ENCODE results near the gene IQSEC1. TPM values are rescaled to one million over a fixed set of nuclear protein-coding genes. Genes with fewer than 3 reads are reported as not detected.

The IQSEC1 gene
- total and polyA plus RNA-seq, 2 donors = 9.4 to 21.9 TPM

DNA sequence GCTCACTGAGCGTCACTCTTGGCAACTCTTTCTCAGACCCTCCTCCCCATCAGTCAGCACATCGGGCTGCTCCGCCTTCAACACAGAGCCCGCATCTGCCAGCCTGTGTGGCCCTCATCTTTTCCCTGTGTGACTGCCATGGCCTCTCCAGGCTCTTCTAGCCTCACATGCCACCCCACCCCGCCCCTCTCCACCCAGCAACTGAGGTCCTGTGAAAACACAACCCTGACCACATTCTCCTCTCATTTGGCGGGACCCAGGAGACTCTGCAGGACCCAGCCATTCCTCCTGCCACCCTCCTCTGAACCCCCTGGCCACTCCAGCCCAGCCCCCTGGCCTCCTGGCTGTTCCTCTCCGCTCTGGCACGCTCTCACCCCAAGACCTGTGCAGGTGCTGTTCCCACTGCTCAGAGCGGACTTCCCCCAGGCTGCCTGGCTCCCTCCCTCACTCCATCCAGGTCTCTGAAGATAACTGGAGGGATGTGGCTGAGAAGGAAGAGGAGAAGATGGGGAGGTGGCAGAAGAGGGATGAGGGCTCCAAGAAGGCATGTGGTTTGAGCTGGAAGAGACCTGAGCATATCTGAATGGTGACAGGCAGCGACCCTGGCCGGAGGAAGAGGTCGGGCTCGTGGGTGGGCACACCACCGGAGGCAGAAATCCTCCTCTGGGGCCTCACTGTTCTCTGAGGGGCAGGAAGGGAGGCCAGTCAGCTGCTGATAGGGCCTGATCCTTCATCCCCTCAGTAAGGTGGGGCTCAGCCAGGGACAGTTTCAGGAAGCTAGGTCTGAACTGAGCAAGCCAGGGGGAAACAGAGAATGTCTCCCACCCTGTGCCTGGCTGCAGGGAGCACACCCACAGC, 120.7 kb downstream of the IQSEC1 start:
- Histone ChIP-seq H3K36me3 (ENCODE audit: control insufficient read depth in 2 of 2, insufficient read depth in 2 of 2, low read length in 1 of 2) (peaks cover 0 to 2% of the 10 kb centered on the region in 2 donors), H3K9me3 (ENCODE audit: control insufficient read depth in 2 of 2, insufficient read depth in 1 of 2, low read length in 1 of 2) (peaks cover 0 to 4% of the 10 kb centered on the region in 2 donors), H3K27ac (ENCODE audit: low read depth in 1 of 2, low read length in 1 of 2) (no peak overlapping the region), H3K4me1 (ENCODE audit: control insufficient read depth in 2 of 2, insufficient read depth in 2 of 2, low read length in 2 of 2) (peaks cover 12 to 29% of the 10 kb centered on the region in 2 donors), H3K4me3 (ENCODE audit: low read length in 2 of 2) (no peak overlapping the region), H3K27me3 (ENCODE audit: control insufficient read depth in 2 of 2, insufficient read depth in 1 of 2, low read length in 1 of 2) (no peaks in the 10 kb centered on the region)
- WGBS = 95% methylated on average over 14 of the region's 14 CpGs
- DNase-seq (ENCODE audit: low read depth in 6 of 9, low spot score in 9 of 9) = no peak

DNA sequence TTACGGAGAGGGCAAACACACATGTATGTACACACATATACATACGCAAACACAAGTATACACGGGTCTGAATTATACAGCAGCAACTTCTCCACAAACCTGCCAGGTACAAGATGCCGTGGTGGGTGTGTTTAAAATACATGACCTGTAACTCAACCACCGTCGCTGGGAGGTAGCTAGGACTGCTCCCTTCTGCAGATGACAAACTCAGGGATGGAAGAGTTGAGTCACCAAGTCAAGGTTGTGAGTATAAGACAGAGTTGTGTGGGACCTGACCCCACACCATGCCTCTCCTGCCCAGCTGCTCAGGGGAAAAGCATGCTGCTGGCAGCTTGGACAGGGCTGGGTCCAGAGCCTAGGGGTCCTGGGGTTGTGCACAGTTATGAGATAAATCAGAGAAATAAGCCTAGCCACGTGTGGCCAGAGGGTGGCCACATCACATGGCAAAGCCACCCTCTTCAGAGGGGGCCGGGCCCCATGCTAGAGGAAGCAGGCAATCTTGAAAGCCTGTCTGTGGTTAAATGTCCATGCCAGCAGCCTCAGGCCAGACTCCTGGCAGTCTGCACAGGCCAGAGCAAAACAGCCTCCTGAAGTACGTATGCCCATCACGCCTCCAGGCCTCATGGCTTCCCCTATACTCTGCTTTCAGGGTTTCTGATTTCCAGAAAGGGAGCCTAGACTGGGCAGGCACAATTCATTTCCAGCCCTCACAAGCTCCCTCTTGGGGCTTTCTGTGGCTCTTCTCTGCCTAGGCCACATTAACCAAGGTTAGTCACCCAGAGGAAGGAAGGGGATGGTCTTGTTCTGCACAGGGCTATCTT, 124.1 kb downstream of the IQSEC1 start:
- Histone ChIP-seq H3K36me3 (ENCODE audit: control insufficient read depth in 2 of 2, insufficient read depth in 2 of 2, low read length in 1 of 2) (peaks cover 0 to 2% of the 10 kb centered on the region in 2 donors), H3K4me3 (ENCODE audit: low read length in 2 of 2) (no peak overlapping the region), H3K27me3 (ENCODE audit: control insufficient read depth in 2 of 2, insufficient read depth in 1 of 2, low read length in 1 of 2) (no peaks in the 10 kb centered on the region), H3K27ac (ENCODE audit: low read depth in 1 of 2, low read length in 1 of 2) (no peak overlapping the region), H3K4me1 (ENCODE audit: control insufficient read depth in 2 of 2, insufficient read depth in 2 of 2, low read length in 2 of 2) (peaks cover 0 to 14% of the 10 kb centered on the region in 2 donors), H3K9me3 (ENCODE audit: control insufficient read depth in 2 of 2, insufficient read depth in 1 of 2, low read length in 1 of 2) (no peaks in the 10 kb centered on the region)
- 81% methylated on average over 10 of the region's 10 CpGs for WGBS
- DNase-seq (ENCODE audit: low read depth in 6 of 9, low spot score in 9 of 9) = no peak

DNA sequence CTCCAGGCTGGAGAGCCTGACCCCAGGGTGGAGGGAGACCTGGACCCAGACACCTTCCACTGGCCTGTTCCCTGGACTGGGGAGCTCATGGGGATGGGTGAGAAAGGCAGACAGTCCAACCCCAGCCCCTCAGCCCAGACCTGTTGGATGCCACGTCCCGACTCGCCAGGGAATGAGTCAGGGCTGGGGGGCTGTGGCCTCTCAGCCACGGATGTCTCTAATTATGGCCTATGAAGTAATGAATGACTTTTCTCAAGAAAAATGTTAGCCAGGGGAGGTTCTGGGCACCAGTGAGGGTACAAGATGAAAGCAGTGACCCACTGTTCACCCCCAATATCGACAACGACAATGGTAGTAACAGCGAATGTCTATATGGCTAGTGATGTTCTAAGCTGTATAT, 124.9 kb downstream of the IQSEC1 start:
- DNase-seq (ENCODE audit: low read depth in 6 of 9, low spot score in 9 of 9) = no peak
- 93% methylated on average over 7 of the region's 7 CpGs for WGBS
- H3K27ac ChIP-seq (ENCODE audit: low read depth in 1 of 2, low read length in 1 of 2) = no peak overlapping the region
- H3K9me3 ChIP-seq (ENCODE audit: control insufficient read depth in 2 of 2, insufficient read depth in 1 of 2, low read length in 1 of 2) = no peaks in the 10 kb centered on the region
- H3K36me3 ChIP-seq (ENCODE audit: control insufficient read depth in 2 of 2, insufficient read depth in 2 of 2, low read length in 1 of 2) = no peaks in the 10 kb centered on the region
- H3K27me3 ChIP-seq (ENCODE audit: control insufficient read depth in 2 of 2, insufficient read depth in 1 of 2, low read length in 1 of 2) = no peaks in the 10 kb centered on the region
- H3K4me1 ChIP-seq (ENCODE audit: control insufficient read depth in 2 of 2, insufficient read depth in 2 of 2, low read length in 2 of 2) = peaks cover 0 to 14% of the 10 kb centered on the region in 2 donors
- no peak overlapping the region for H3K4me3 ChIP-seq (ENCODE audit: low read length in 2 of 2)

DNA sequence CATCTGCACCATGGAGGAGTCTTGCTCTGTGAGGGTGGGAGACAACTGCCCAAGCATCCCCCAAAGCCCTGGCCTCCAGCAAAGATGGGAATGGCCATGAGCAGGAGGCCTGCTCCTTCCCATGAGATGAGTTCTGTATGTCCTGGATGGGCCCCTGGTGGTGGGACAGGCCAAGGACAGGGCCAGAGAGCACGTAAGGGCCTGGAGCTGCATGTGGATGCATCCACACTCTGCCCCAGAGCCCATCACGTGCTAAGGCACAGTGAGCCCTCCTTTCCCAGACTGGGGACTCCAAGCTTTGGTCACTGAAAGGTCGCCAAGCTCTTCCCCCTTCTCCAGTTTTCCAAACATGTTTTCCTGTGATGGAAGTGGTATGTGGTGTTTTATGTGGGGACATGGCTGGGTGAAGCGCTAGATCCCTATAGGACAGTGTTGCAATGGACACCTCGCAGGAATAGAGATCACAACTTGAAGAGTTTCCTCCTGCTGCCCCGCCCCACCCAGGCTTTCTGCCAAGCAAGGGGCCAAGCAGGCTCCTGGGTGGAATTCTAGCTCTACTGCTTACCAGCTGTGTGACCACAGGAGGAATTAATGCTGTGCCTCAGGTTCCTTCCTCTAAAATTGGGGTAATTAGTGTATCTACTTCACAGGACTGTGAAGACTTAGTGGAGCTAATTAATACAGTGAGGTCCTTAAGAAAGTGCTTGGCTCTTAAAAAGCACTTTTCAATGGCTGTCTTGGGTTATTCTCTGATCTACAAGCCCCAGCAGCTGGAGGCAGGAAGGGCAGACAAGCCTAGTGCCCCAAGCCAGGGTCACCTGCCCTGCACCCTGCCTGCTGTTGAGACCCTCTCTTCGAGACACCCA, 125.5 kb downstream of the IQSEC1 start:
- Histone ChIP-seq H3K4me3 (ENCODE audit: low read length in 2 of 2) (no peak overlapping the region), H3K27me3 (ENCODE audit: control insufficient read depth in 2 of 2, insufficient read depth in 1 of 2, low read length in 1 of 2) (no peaks in the 10 kb centered on the region), H3K4me1 (ENCODE audit: control insufficient read depth in 2 of 2, insufficient read depth in 2 of 2, low read length in 2 of 2) (peaks cover 0 to 14% of the 10 kb centered on the region in 2 donors), H3K36me3 (ENCODE audit: control insufficient read depth in 2 of 2, insufficient read depth in 2 of 2, low read length in 1 of 2) (peaks cover 0 to 4% of the 10 kb centered on the region in 2 donors), H3K27ac (ENCODE audit: low read depth in 1 of 2, low read length in 1 of 2) (no peak overlapping the region), H3K9me3 (ENCODE audit: control insufficient read depth in 2 of 2, insufficient read depth in 1 of 2, low read length in 1 of 2) (no peaks in the 10 kb centered on the region)
- WGBS = 82% methylated on average over 7 of the region's 7 CpGs
- DNase-seq (ENCODE audit: low read depth in 6 of 9, low spot score in 9 of 9) = no peak

DNA sequence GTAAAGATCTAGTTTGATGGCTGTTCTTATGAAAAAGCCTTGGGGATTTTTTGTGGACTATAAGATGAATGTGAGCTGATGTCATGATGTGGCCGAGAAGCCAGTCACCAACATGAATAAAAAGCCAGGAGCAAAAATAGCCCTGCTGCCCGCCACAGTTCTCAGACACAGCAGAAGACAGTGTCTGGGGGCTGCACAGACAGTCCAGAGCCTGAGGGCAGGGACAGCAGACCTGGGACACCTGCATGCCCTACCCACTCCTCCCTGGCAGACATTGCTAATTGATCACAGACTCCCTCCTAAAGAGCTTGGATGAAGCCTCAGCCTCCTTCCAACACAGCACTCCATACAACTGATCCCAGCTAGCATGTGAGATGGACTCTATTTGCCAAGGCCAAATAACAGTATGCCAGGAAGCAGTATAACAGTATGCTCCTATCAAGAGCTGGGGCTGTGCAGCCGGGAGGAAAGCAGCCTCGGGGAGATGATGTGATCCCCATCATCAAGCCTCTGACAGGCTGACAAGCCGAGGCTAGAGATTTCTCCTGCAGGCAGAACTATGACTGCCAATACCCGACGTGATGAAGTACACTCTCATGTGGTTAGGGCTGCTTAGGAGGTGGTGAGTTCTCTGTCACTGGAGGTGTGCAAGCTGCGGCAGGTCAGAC, 126.4 kb downstream of the IQSEC1 start:
- Histone ChIP-seq H3K36me3 (ENCODE audit: control insufficient read depth in 2 of 2, insufficient read depth in 2 of 2, low read length in 1 of 2) (peaks cover 2 to 8% of the 10 kb centered on the region in 2 donors), H3K27me3 (ENCODE audit: control insufficient read depth in 2 of 2, insufficient read depth in 1 of 2, low read length in 1 of 2) (no peaks in the 10 kb centered on the region), H3K4me1 (ENCODE audit: control insufficient read depth in 2 of 2, insufficient read depth in 2 of 2, low read length in 2 of 2) (peaks cover 0 to 14% of the 10 kb centered on the region in 2 donors), H3K9me3 (ENCODE audit: control insufficient read depth in 2 of 2, insufficient read depth in 1 of 2, low read length in 1 of 2) (no peaks in the 10 kb centered on the region), H3K27ac (ENCODE audit: low read depth in 1 of 2, low read length in 1 of 2) (no peak overlapping the region), H3K4me3 (ENCODE audit: low read length in 2 of 2) (no peak overlapping the region)
- WGBS = 95% methylated on average over 8 of the region's 8 CpGs
- DNase-seq (ENCODE audit: low read depth in 6 of 9, low spot score in 9 of 9) = no peak

DNA sequence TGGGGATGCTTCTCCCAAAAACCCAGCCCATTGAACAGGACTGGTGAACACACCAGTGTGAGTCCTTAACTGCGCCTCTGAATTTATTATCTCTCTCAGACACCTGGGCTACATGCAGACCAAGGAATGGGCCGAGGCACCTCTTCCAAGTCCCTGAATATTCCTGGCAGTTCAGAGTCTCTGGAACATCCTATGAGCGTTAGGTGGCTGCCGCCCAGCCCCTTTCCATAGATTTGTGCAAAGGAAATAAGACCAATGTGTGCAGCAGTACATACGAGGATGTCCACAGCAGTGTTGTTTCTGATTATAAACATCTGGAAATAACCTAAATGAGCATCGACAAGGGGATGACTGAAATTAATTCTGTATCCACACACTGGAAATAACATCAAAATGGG, 127.0 kb downstream of the IQSEC1 start:
- Histone ChIP-seq H3K4me1 (ENCODE audit: control insufficient read depth in 2 of 2, insufficient read depth in 2 of 2, low read length in 2 of 2) (peaks cover 0 to 14% of the 10 kb centered on the region in 2 donors), H3K9me3 (ENCODE audit: control insufficient read depth in 2 of 2, insufficient read depth in 1 of 2, low read length in 1 of 2) (no peaks in the 10 kb centered on the region), H3K36me3 (ENCODE audit: control insufficient read depth in 2 of 2, insufficient read depth in 2 of 2, low read length in 1 of 2) (peaks cover 7 to 13% of the 10 kb centered on the region in 2 donors), H3K4me3 (ENCODE audit: low read length in 2 of 2) (no peak overlapping the region), H3K27me3 (ENCODE audit: control insufficient read depth in 2 of 2, insufficient read depth in 1 of 2, low read length in 1 of 2) (no peaks in the 10 kb centered on the region), H3K27ac (ENCODE audit: low read depth in 1 of 2, low read length in 1 of 2) (no peak overlapping the region)
- 96% methylated on average over 6 of the region's 6 CpGs for WGBS
- no peak for DNase-seq (ENCODE audit: low read depth in 6 of 9, low spot score in 9 of 9)

DNA sequence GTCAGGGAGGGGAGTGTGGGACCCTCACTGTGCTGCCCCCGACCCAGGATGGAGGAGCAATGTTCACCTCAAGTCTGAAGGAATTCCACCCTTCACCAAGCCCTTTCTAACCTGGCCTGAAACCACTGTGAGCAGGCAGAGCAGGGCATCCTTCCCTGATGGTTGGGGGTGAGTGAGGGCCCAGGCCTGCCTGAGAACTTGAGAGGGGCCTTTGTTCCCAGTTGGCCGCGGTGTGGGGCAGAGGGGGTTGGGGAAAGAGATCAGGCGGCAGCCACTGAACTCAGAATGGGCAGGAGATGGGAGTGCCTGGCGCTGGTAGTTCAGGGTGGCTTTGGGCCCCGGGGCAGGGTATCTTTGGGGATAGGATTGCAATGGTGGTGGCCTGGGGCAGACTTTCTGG, 128.4 kb downstream of the IQSEC1 start:
- Histone ChIP-seq H3K4me1 (ENCODE audit: control insufficient read depth in 2 of 2, insufficient read depth in 2 of 2, low read length in 2 of 2) (peaks cover 0 to 10% of the 10 kb centered on the region in 2 donors), H3K36me3 (ENCODE audit: control insufficient read depth in 2 of 2, insufficient read depth in 2 of 2, low read length in 1 of 2) (peaks cover 16 to 25% of the 10 kb centered on the region in 2 donors), H3K27me3 (ENCODE audit: control insufficient read depth in 2 of 2, insufficient read depth in 1 of 2, low read length in 1 of 2) (no peaks in the 10 kb centered on the region), H3K4me3 (ENCODE audit: low read length in 2 of 2) (no peak overlapping the region), H3K27ac (ENCODE audit: low read depth in 1 of 2, low read length in 1 of 2) (no peak overlapping the region), H3K9me3 (ENCODE audit: control insufficient read depth in 2 of 2, insufficient read depth in 1 of 2, low read length in 1 of 2) (no peaks in the 10 kb centered on the region)
- no peak for DNase-seq (ENCODE audit: low read depth in 6 of 9, low spot score in 9 of 9)
- 98% methylated on average over 6 of the region's 6 CpGs for WGBS

DNA sequence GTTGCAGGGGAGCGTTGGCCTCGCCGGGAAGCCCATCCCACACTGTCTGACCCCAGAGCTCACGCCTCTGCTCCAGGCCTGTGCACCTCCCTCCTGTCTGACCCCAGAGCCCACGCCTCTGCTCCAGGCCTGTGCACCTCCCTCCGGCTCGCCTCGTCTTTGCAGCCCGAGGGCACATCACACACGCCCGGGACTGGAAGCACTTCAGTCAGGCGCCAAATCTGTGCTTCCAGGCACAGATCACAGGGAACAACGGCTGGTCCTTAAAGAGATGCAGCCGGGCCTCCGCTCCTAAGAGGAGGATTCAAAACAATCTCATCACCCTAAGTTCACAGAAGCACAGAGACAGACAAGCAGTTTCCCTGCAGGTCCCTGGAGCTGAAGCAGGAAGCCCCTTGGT, 128.8 kb downstream of the IQSEC1 start:
- Histone ChIP-seq H3K4me3 (ENCODE audit: low read length in 2 of 2) (no peak overlapping the region), H3K36me3 (ENCODE audit: control insufficient read depth in 2 of 2, insufficient read depth in 2 of 2, low read length in 1 of 2) (peaks cover 20 to 30% of the 10 kb centered on the region in 2 donors), H3K27ac (ENCODE audit: low read depth in 1 of 2, low read length in 1 of 2) (no peak overlapping the region), H3K4me1 (ENCODE audit: control insufficient read depth in 2 of 2, insufficient read depth in 2 of 2, low read length in 2 of 2) (peaks cover 0 to 8% of the 10 kb centered on the region in 2 donors), H3K27me3 (ENCODE audit: control insufficient read depth in 2 of 2, insufficient read depth in 1 of 2, low read length in 1 of 2) (no peaks in the 10 kb centered on the region), H3K9me3 (ENCODE audit: control insufficient read depth in 2 of 2, insufficient read depth in 1 of 2, low read length in 1 of 2) (no peaks in the 10 kb centered on the region)
- DNase-seq (ENCODE audit: low read depth in 6 of 9, low spot score in 9 of 9) = no peak
- WGBS = 97% methylated on average over 15 of the region's 15 CpGs

Data from thymus (tissue), 11 donors.